HG03521 (cell line): ENCODE measurements around the gene HPX.

Experiments used
- ATAC-seq: cut with Tn5 transposase; IDR thresholded peaks from one replicate; pipeline ENCODE4 v1.9.1; 2021; ENCODE audit warnings: mild to moderate bottlenecking, moderate library complexity; ENCODE audit not compliant: unreplicated experiment

HPX gene

DNA sequence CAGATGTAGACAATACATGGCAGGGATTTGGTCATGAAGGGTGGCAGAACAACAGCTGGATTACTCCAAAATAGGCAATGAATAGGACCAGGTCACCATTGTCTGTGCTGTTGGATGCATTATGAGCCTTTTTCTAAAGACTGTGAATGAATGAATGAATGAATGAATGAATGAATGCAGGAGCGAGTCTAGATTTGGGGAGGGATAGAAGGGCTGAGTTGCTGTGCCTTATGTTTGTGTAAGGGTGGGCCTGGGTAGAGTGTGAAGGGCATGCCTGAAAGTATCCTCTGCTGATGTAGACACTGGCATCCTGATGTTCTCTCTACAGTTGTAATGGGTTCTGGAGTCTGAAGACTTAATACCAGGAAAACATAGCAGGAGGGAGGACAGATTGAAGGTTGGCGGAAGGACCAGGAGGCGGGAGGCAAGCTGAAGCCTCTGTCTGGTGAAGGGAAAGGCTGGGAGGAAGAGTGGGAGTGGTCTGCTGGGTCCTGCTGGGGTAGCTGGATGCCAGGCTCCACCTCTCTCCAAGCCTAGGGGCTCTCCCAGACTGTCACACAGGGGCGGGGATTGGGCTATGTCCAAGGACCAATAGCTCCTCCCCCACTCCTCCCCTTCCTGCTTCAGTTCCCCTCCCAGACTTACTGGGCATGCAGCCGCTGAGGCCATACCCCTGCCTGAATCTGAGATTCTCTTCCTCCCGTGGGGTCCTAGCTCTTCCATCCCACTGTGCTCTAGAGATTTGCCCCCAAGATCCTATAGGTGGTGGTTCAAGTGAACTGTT is 28.1 kb upstream of the HPX start:
- peak; percentile 46 for ATAC-seq

DNA sequence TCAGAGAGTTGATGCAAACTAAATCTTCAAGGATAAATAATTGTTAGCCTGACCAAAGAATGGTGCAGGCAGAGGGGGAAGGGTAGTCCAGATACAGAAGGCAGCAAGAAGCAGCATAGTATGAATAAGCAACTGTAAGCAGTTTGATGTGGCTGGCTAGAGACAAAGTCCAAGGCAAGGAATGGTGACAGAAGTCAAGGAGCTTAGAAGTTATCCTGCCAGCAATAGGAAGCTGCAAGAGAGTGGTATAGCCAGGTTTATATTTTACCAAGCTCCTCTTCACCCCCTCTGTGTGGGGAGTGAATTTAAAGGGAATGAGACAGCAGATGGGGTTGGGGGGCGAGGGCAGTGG is 18.3 kb upstream of the HPX start:
- ATAC-seq, result no peak

DNA sequence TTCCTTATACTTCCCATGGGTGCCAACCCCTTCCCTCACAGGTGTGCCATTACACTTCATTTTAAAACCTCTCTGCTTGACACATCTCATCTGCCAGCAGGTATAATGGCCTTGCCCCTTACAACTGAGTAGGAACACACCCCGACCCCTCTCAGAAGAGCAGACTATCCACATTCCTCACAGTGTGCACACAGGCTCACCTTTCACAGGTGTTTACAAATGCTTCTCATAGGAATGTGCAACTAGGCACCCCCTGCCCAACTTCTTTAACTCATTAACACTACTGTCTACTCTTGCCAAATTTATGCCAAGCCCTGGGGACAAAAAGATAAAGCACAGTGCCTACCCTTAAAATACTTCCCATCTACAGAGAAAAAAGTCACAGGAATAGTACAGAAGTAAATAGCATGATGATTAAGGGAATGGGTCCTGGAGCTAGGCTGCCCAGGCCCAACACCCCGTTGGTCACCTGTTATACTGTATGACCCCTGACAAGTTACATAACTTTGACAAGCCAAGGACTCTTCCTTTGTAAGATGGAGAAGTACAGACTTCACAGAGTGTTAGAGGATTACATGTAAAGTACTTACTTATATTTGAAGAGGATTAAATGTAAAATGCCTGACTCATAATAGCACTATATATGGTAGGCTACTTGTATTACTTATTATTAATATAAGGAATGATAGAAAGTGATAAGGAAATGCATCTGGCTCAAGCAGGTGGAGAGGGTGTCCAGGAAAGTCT is 17.7 kb upstream of the HPX start:
- ATAC-seq, result no peak

DNA sequence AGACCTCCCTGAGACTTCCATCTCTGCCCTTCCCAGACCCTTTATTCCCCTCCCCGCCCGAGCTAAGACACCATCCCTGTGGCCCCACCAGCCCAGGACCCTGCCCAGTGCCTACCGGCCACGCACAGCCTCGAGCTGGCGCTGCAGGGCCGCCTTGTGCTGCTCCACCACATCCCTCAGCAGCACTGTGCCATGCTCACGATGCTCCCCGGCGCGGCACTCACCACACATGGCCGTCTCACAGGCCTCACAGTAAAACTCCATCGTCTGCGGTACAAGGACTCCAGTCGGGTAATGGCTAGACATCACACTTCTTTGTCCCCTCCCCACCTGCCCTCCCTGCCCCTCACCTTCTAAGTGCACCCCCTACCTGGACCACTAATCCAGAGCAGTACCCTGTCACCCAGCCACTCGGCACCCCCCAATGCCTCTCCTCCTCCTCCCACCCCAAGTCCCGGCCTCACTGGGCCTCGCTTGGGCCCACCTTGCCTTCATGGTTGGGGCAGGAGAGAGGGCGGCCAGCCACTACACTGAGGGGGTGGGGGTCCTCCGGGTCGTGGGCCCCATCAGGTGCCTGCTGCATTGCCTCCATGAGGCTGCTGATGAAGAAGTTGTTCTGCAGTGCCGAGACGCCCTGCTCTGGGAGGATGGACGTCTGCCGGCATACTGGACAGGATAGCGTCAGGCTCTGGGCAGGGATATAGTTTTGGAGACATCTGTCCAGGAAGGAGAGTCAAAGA is 17.0 kb upstream of the HPX start:
- no peak for ATAC-seq

DNA sequence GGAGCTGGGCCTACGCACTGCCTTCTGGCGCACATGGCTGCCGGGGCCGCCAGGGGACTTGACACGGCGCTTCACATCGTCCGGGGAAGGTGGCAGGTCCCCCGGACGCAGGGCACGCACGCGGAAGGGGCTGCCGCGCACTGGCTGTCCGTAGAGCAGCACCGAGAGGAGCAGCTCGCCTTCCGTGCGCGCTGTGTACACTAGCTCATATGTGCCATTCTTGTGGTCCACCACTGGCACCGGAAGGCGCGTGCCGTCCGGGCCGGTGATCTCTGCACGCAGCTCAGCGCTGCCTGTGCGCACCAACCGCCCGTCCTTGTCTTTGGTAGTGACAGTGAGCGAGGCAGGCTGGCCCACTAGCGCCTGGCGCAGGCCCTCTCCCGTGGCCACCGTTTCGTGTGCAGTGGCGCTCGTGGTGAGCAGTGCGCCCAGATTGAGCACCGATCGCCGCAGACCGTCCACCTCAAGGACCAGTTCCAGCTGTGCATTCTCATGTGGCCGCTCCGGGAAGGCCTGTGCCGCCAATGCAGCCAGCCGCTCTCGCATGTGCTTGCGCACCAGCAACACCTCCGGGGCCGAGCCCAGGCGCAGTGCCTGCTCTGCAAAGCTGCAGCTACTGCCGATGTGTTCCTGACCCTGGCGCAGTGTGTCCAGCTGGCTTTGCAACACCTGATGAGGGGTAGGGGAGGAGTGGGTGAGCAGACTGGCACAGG is 15.7 kb upstream of the HPX start:
- no peak for ATAC-seq

DNA sequence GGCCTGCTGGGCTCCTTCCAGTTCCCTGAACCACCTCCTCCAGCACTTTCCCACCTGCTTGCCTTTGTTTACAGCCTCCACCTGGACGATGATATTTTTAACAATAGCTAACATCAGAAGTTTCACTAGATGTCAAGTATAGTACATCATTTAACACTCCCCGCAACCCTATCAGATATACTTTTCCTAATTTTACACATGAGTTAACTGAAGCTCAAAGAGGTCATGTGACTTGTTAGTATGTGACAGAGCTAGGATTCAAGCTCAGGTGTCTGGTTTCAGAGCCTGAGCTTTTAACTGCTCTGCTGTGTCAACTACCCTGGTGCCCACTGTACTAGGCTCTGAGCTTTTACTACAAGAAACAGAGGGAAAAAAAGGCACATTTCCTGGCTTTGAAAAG is 14.3 kb upstream of the HPX start:
- ATAC-seq, result no peak

DNA sequence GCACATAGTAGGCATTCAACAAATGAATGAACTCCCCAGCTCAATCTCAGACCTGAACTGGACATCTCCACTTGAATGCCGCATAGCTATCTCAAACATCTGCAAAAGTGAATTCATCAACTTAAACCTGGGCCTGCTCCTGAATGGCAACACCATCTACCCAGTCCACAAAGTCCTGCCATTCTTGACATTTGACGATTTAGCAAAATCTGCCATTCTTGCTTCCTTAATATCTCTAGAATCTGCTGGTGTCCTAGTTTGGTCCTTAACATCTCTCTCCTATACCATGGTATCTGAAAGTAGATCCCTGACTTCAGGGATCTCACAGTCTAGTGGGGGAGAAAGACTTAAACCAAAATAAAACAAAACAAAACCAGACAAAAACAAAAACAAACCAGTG is 12.4 kb upstream of the HPX start:
- ATAC-seq, result no peak

DNA sequence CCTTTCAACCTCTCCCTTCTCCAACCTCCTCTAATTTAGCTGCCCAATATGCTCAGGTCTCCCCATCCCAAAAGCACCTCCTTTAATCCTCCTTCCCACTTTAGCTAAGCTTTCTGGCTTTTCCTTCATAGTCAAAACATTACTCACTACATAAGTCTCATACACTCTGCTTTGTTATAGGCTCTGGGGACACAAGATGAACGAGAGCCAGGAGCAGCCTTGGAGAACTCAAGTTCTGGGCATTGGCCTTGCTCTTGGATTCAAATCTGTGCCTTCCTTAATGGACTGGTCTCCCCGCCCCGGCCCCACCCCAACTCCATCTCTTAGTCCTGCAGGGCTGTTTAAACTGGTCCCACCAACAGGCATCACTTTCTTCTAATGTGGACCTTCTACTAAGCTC is 11.4 kb upstream of the HPX start:
- no peak for ATAC-seq

DNA sequence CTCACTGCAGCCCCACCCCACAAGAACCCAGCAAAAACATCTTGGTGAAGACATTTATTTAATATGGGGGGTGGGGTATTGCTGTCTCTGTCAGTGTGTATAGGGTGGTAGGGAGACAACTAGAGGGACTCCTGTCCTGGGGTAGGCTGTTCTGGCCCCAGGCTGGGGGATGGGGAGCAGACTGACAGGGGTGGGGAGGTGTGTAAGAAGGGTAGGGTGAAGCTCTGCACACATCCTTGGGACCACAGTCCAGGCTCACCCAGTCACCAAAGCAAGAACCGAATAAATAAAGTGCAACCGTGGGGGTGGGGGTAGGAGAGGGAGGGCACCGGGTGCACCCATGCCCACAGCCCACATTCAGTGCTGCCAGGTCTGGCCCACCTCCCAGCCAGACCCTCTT is 7.8 kb upstream of the HPX start:
- no peak for ATAC-seq

DNA sequence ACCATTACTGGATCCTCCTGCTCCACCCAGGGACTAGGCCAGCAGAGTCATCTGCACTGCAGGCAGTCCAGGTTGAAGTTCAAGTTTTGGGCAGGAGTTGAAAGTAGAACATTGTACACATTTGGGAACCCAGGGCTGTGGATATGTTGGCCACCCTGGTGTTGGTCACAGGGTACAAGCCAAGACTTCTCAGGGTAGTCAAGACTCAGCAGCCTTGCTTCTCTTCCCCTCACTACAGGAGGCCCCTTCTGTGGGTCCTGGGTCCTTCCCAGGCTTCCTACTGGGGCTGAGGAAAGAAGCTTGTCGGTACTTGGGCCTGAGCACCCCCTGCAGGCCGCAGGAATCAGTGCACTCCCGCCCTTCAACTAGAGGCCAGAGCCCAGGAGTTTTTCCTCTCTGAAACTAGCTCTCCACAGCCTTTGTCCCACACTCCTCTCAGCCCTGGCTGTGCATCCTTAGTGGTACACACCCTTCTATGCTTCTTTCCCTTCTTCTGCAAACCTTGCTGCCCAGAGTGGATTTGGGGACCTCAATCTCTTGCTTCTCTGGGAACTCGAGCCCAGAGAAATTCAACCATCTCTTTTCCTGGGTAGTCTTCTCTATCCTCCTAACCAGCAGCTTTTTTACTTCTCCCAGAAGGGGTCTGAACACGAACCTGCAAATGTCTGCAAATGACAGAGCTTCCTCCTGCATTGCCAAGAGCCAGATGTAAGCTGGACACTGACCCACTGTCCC is 2.6 kb upstream of the HPX start:
- ATAC-seq, result peak; percentile 81

DNA sequence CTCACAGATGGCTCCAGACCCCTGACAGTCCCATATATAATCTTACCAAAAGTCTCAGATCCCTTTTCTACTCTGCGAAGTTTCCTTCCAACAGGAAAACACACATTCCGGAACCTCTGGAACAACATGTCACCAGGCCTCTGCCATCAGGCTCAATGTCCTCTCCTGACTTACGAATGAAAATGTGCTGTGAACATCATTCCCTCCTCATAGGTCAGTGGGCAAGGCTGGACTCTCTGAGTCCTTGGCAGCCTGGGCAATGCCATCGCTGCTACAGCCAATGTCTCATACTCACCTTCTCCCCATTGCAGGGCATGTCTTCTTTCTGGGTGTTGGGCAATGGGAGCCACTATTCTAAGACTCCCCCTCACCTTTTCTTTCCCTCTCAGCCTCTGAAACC is 1.7 kb upstream of the HPX start:
- no peak for ATAC-seq

DNA sequence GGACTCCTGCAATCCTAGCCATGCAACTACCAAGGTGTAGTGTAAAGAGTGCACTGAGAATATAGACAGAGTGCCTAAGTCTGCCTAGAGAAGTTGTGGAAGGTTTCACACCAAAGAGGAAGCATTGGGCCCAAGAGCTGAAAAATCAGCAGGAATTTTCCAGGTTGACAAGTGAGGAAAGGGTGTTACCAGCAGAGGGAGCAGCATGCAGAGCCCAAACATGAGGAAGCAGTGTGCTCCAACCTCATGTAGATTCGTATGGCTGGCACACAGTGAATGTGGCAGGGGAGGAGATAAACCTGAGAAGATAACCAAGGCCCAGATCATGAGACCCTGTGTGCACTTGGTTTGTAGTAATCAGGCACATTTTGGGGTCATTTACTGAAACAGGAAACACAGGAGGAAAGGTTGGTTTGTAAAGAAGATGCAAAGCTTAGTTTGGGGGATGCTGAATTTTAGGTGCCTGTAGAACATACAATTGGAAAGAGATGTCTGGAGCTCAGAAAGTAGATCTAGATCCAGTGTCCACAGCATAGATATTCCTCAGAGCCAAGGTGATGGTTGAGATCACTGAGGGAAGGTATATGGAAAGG is 1.7 kb downstream of the HPX start:
- no peak for ATAC-seq

DNA sequence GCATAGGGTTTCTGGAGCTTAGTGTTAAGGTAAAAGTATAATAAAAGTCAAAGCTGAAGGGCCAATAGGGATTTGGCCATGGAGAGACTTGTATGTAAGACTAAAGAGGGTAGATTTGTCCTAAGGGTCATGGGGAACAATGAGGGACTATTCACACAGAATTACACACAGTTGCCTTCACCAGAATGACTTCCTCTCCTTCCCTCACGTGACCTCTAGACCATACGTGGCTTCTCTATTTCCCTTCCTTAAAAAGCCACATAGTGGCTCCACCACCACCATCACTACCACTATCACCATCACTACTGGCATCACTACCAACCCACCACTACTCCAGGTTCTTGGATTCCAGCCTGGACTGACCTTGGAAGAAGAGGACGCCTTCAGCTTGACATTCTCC is 2.8 kb downstream of the HPX start:
- no peak for ATAC-seq

DNA sequence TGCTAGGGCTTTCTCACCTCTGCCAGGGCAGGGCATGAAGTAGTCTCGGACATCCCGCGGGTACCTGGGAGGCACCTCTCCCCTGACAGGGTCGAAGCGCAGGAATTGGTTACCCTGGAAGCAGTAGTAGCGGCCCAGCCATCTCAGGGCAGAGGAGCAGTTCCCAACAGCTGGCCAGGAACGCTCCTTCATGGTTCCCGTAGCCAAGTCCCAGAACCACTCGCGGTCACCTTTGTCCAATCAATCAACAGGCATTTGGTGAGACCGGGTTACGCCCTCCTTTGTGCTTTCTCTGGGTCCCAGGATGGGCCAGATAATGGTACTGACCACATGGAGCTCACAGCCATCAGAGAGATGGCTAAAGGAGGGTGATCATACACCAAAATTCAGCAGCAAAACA is 3.4 kb downstream of the HPX start:
- no peak for ATAC-seq

DNA sequence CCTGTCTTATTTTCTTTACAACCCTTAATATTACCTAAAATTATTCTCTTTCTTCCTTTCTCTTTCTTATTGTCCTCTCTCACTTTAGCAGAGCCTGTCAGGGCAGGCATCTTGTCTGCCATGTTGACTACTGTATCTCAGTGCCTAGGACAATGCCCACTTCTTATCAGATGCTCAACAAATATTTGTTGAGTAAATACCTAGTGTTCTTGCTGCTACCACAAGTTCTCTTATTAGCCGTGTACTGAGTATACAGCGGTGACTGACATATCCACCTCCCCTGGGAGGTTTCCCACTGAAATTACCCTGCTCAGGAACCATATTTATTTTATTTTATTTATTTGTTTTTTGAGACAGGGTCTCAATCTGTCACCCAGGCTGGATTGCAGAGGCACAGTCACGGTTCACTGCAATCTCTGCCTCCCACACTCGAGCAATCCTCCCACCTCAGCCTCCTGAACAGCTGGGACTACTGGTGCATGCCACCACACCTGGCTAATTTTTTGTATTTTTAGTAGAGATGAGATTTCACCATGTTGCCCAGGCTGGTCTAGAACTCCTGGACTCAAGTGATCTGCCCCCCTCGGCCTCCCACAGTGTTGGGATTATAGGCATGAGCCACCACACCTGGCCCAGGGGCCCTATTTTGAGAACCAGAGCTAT is 6.7 kb downstream of the HPX start:
- ATAC-seq, result peak; percentile 39

DNA sequence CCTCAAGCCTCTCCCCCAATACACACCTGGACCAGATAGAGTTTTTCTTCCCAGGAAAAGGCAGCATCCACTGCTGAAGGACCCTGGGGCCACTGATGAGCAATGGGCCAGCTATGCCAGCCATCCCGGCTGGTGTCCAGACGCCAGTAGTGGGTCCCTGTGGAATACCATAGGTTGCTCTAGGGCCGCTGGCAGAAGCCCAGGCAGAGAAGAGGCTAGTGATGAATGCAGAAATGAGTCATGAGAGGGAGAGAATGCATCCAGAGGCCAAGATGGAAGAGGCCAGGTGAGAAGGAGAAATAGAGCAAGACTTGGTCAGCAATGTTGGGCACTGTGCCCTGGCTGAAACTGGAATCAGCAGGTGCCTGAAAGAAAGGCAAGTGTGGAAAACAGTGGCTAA is 8.9 kb downstream of the HPX start:
- ATAC-seq, result no peak

DNA sequence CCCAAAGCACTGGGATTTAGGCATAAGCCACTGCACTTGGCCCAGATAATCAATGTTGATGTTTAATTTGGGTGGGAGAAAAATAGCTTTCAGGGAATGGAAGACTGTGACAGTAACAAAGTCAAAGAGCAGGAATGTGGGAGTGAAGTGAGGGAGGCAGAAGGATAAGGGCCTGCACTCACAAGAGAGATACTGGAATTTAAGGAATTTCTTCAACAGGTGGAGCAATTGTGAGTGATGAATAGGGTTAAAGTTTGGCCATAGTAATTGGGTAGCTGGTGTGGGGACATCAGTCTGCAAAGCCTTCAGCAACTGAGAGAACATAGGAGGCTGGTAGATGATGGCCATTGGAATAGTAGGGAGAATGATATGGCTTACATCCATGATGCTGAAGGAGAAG is 13.3 kb downstream of the HPX start:
- no peak for ATAC-seq

DNA sequence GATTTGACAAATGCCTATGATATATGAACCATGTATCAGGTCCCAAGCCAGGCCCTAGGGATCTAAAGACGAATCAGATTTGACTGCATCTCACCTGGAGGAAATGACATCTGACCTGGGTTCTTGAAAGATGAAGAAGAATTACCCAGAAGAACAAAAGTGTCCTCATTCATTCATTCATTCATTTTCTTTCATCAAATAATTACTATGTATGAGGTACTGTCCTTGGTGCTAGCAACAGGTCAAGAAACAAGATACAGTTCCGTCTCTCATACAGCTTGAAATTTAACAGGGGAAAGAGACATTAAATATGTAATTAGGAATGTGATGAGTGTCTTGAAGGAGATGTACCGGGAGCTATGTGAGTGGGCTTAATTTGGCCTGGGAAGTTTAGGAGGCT is 20.1 kb downstream of the HPX start:
- no peak for ATAC-seq

DNA sequence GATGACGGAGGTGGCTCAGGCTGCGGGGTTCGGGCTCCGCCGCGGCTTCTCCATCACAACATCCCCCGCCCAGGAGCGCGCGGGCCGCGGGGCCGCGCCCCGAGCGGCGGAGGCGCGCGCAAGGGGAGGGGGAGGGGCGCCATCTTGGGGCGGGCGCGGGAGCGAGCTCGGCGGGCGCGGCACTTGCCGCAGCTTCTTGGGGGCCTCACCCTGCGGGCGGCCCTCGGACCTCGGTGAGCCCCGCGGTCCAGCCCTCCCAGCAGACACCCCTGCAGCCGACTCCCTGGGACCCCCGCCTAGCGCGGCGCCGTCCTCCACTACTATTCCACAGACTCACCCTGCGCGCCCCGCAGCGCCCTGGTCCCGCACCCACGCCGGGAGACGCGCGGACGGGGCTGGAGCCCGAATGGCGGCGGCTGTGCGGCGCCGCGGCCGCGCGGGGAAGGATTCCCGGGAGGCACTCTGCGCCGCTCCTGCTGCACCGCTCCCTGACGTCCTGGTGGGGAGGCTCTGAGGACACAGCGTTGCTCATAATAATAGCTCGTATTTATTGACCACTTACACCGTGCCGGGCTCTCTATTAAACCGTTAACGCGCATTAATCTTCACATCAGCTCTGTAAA is 21.7 kb downstream of the HPX start, which contains the start of gene APBB1:
APBB1 (minus strand) TSS at position 86 of the 623 bp plus-strand sequence. CDS start 7,747 bp downstream, outside the sequence.
- peak; percentile 48 for ATAC-seq
